HEK293T (cell line): ENCODE data around the gene GNAT3.

Experiments
- BHLHE40 ChIP-seq: fragments of 450-650 bp; IDR thresholded peaks from 2 replicates; pipeline ENCODE4 v1.6.1; 2016; ENCODE audit warnings: mild to moderate bottlenecking, moderate library complexity, borderline replicate concordance
- ELF4 ChIP-seq: fragments of 450-650 bp; IDR thresholded peaks from 2 replicates; pipeline ENCODE4 v1.6.1; 2017; ENCODE audit warnings: antibody characterized with exemption
- FOXA1 ChIP-seq: fragments of 450-650 bp; IDR thresholded peaks from 2 replicates; pipeline ENCODE4 v1.6.1; 2016; ENCODE audit warnings: mild to moderate bottlenecking
- FOXK2 ChIP-seq: fragments of 450-650 bp; IDR thresholded peaks from 2 replicates; pipeline ENCODE4 v1.6.1; 2016; ENCODE audit warnings: mild to moderate bottlenecking
- FOXM1 ChIP-seq: fragments of 450-650 bp; IDR thresholded peaks from 2 replicates; pipeline ENCODE4 v1.6.1; 2017; ENCODE audit warnings: mild to moderate bottlenecking, borderline replicate concordance
- HDGF ChIP-seq: fragments of 450-650 bp; IDR thresholded peaks from 2 replicates; pipeline ENCODE4 v1.6.1; 2017; ENCODE audit warnings: antibody characterized with exemption, borderline replicate concordance
- L3MBTL2 ChIP-seq: fragments of 450-650 bp; conservative IDR thresholded peaks from 2 replicates; pipeline ENCODE4 v1.6.1; 2016; ENCODE audit warnings: mild to moderate bottlenecking
- LEF1 ChIP-seq: fragments of 450-650 bp; IDR thresholded peaks from 2 replicates; pipeline ENCODE4 v1.6.1; 2017; ENCODE audit warnings: mild to moderate bottlenecking, borderline replicate concordance
- NFRKB ChIP-seq: fragments of 450-650 bp; IDR thresholded peaks from 2 replicates; pipeline ENCODE4 v1.6.1; 2016; ENCODE audit warnings: mild to moderate bottlenecking, moderate library complexity
- SP1 ChIP-seq: fragments of 450-650 bp; IDR thresholded peaks from 2 replicates; pipeline ENCODE4 v1.6.1; 2017
- SUZ12 ChIP-seq: fragments of 450-650 bp; IDR thresholded peaks from 2 replicates; pipeline ENCODE4 v1.6.1; 2016; ENCODE audit warnings: mild to moderate bottlenecking
- TARDBP ChIP-seq: fragments of 450-650 bp; IDR thresholded peaks from 2 replicates; pipeline ENCODE4 v1.6.1; 2016
- ZNF384 ChIP-seq: fragments of 450-650 bp; IDR thresholded peaks from 2 replicates; pipeline ENCODE4 v1.6.1; 2016
- TF ChIP-seq, protein P1 (sequence below): fragments of 450-650 bp; IDR thresholded peaks from 2 replicates; pipeline ENCODE4 v1.6.1; 2016

DNA sequence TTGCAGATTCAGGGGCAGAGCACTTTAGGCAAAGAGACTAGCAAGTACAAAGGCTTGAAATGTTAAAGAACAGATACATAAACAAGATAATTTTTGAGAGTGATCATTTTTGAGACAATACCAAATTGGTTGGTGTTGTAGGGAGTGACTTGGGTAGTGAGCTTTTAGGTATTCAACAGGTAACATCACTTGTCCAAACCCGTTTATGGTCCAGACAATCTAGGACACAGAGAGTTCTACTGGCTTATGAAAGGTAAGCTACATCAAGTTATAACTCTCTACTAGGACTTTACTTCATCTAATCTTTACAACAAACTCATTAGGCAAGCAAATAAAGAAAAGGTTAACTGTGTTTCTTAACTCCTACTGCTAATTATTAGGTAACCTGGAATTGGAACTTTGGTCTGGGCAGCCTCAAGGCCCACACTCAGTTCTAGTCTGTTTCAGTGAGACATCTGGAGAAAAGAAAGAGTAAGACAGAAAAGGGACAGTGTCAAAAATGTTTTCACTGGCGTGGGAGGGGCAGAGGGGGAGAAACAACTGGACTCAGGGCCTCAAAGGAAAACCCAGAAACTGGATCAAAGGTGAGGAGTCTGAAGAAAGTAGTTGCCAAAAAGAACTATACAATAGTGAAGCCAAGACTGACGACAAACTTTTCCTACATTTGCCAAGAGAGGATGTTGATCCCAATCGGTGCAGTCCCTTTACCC is 39.2 kb downstream of the GNAT3 start:
- TF ChIP-seq ELF4 (no peak), BHLHE40 (no peak), SP1 (no peak), SUZ12 (no peak), FOXK2 (no peak), TARDBP (no peak), NFRKB (no peak), LEF1 (no peak), HDGF (no peak), FOXA1 (no peak), ZNF384 (no peak), FOXM1 (no peak), L3MBTL2 (no peak)
- TF ChIP-seq, protein P1, sequence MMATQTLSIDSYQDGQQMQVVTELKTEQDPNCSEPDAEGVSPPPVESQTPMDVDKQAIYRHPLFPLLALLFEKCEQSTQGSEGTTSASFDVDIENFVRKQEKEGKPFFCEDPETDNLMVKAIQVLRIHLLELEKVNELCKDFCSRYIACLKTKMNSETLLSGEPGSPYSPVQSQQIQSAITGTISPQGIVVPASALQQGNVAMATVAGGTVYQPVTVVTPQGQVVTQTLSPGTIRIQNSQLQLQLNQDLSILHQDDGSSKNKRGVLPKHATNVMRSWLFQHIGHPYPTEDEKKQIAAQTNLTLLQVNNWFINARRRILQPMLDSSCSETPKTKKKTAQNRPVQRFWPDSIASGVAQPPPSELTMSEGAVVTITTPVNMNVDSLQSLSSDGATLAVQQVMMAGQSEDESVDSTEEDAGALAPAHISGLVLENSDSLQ: no peak
